Effector CD8-positive, alpha-beta T cell (primary cell): ENCODE measurements around the gene SH3GLB2.
"Not testable (repeated sequence)": the region's sequence is repeated elsewhere in the genome, so short reads cannot be mapped to it uniquely, and the experiment has no call there.

ENCODE experiments used
- DNase-seq: peaks from one replicate; lab custom pipeline; 2025; lab: John Stamatoyannopoulos, UW

SH3GLB2 gene

DNA sequence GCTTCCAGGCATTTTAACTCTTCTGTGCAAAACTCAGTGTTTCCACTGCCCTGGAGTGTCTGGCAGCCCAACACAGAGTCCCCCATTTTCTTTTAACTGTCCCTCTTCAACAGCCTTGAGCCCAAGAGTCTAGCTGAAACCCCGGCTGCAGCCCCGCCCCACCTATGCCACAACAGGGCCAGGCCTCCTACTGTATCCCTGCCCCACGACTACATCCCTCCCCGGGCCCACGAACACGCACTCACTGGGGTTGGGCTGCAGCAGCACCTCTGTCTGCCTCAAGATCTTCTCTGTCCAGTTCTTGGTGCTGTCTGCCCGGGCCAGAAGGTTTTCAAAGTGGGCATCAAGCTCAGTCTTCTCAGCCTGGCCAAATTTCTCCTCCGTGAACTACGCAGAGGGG, 6.1 kb downstream of the SH3GLB2 start:
- no peak for DNase-seq

GRCh38 chr9:129021091-129021490, 7.0 kb downstream of the SH3GLB2 start:
- DNase-seq: no peak

DNA sequence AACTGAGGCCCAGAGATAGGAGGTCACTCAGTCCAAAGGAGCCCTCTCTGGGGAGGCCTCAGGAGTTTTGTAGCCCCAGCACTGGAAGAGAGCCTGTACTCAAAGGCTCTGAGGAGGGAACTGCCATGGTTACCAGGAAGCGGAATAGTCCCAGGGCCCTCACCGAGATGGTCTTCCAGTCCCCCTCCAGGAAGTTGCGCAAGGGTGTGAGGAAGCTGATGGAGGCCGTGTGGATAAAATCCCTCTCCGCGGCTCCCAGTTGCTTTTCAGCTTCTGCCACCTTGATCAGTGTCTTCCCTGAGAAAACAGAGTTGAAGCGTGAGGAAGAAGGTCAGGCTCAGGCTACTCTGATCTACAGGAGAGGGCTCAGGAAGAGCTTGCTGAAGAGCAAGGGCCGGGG, 13.5 kb downstream of the SH3GLB2 start:
- DNase-seq: no peak

DNA sequence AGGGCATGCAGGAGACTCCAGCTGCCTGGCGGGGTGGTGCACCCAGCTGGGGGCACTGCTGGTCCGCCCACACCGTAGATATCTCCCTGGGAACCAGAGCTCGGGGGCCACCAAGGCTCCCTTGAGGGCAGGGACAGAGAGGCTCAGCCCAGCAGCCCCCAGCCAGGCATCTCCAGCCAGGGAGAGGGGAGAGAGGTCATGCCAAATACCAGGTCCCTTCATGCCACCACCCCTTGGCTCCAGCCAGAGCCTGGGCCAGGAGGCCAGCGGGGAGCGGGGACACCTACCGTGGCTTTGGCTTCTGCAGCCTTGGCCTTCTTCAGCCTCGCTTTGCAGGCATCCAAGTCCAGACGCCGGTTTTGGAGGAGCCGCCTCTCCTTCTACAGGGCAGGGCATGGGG, 14.0 kb downstream of the SH3GLB2 start:
- DNase-seq: no peak

GRCh38 chr9:129013674-129014073, 14.5 kb downstream of the SH3GLB2 start:
- DNase-seq: no peak

DNA sequence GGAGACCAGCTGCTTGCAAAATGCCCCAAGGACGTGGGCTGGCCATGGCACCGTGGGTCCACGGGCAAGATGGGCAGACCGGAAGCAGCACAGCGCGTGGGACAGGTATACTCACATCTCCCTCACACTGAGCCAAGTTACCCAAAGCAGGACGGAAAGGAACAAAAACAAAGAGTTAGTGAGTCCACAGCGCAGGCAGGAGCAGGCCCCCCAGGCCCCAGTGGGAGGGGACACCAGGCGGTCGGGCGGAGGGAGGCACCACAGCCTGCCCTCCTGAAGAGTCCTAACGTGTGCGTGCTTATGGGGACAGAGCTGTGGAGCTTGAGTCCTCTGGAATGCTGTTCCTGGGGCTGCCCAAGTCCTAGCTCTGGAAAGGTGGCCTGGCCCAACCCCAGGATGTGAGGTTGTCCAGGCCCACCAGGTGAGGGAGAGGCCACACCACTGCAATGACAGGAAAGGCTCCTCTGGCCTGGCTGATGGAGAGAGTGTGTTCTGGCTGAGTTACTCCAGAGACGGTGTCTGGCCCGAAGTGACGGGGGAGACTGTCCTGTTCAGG, 15.2 kb downstream of the SH3GLB2 start:
- no peak for DNase-seq

DNA sequence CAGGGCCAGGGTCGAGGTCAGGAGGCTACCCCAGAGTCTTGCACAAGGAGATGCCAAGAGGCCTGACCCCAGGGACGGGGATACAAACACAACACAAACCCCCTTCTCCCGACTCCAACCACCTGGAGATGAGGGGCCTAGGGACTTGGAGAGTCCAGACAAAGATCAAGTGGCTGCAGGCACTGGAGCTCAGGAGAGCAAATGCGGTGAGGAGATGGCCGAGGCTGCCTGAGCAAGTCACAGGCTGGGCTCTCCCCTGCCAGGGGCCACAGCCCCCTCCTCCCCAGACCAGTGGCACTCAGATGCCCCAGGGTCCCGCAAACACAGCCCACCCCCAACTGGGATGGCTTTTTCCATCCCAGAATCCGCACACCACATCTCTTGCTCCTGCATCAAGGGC, 15.8 kb downstream of the SH3GLB2 start:
- DNase-seq: no peak

DNA sequence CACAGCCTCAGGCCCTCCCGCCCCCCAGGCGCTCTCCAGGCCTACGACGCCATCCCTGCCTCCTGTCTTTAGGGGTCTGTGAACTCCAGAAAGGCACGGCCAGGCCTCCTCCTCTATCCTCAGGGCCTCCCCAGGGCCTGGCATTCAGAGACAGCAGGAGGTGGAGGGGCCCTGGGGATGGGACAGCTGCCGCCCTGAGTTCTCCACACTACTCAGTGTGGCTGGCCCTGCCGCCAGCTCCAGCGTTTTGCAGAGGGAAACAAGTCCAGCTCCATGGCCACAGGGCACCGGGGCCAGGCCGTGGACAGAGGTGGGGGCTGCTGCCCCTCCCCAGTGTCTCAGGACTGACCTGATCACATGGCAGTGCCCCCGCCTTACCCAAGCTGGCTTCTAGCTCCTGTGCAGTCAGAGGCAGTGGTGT, 16.4 kb downstream of the SH3GLB2 start:
- DNase-seq: no peak

DNA sequence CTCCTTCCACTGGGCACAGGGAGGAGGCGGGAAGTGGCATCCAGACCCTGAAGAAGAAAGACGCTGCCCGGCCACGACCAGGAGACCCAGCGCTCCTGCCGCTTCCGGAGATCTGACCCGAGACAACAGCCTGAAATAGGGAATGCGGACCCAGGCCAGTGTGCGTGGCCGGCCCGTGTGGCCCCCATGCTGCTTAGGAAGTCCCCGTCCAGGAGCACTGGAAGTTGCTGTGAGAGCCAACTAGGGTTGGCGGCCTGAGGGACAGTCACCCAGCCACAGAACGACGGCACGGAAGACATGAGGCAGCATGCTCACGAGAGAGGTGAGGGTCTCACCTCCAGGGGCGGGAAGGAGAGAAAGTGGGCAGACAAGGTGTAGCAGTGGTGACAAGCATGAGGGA, 17.0 kb downstream of the SH3GLB2 start:
- no peak for DNase-seq

- DNase-seq: no peak
These were observed 17.7 kb downstream of the SH3GLB2 start for GRCh38 chr9:129010267-129010975.

GRCh38 chr9:129009584-129010141, 18.5 kb downstream of the SH3GLB2 start:
- no peak for DNase-seq

DNA sequence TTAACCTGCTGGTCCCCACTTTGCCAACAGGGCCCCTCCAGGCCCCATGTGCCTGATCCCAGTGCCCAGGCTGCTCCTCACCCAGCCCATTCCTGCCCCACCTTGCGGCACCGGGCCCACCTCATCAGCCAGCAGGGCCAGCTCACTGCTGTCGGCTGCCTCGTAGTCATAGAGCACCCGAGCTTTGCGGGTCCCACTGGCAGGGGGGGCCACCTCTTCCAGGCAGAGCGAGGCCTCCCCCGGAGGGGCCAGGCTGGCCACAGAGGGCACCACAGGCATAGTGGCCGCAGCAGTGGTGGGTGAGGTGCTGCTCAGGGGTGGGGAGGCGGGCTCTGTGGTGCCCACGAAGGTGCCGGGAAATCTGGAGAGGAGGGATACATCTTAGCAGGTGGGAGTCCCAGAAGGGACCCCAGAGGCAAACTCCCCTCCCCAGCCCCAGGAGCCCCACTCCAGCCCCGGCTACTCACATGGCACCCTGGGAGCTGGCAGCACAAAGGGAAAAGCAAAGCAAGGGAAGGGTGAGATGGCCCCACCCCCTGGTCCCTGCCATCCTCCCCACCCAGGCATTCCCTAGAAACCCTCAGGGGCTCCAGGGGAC, 19.0 kb downstream of the SH3GLB2 start:
- no peak for DNase-seq

DNA sequence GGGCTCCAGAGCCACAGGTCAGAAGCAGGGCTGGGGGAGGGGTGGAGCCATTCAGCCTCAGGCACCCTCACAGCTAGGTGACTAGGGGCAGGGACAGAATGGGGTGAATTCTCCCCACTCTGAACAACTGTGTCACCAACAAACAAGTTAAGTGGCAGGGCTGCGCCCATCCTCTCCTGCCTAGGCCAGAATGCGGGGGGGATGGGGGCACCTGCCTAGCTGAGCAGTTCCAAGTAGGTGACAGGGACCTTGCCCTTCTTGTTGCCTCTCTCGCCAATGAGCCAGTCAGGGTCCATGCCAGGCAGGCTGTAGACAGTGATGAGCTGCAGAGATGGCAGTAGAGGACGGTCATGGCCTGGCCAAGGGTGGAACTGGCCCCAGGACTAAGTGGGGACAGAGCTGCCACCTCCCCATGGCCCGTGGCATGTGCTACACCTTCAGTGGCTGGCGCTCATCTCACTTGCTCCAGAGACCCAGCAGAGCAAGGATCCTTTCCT, 19.6 kb downstream of the SH3GLB2 start:
- no peak for DNase-seq

DNA sequence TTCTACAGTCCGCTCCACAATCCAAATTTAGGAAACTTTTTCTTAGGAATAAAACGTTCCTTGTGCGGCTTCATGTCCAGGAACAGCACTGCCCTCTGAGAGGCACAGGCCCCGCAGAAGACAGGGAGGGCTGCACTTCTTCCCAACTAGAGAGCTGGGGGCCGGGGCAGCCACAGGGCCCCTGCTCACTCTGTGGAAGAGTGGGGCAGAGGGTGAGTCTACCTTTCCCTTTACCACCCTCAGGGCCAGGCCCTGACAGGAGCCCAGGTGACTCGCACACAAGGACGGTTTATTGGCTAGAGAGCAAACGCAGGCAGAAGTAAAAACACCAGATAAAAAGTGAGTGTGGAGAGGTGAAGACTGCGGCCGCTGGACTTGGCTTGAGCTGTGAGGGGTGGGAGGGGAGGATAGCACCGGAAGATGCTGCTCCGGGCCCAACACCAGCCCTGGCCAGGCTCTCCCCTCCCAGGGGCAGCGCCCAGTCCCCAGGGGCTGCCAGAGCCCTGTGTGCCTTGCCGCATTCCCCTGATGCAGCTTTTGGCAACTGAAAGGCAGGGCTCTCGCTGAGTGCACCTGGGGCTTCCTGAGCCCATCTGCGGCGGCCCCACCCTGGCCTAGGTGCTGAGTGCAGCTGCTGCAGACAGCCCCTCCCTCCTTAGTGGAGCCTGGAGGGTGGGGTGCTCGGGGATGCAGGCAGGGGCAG, 20.2 kb downstream of the SH3GLB2 start:
- DNase-seq: no peak

DNA sequence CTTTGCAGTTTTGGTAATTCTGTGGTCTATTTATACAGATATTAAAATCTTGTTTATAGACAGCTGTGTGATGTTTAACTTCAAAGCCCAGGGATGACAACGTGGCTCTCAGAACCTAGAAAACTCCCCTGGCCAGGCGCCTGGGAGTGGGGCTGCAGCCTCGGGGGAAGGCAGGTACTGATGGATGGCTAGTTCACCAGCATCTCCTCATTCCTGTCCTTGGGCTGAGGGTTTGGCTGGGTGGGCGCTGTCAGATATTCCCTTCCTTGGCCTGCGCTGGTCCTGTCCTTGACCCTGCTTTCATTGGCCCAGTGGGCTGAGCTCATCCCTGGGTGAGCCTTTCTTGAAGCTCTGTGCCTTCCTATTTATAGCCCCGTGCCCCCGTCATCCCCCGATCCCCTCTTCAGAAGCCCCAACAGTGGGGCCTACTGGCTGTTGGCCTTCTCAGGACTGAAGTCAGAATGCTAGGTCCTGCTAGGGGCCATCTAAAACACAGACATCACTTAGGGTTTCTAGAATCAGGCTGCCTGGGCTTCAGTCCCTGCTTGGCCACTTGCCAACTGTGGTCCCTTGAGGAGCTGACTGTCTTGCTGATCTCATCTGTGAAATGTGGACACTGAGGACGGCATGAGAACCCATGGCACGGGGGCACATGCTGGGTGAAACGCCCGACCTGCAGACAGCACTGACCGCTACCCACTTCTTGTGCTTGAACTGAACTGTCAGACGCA, 20.9 kb downstream of the SH3GLB2 start:
- no peak for DNase-seq

DNA sequence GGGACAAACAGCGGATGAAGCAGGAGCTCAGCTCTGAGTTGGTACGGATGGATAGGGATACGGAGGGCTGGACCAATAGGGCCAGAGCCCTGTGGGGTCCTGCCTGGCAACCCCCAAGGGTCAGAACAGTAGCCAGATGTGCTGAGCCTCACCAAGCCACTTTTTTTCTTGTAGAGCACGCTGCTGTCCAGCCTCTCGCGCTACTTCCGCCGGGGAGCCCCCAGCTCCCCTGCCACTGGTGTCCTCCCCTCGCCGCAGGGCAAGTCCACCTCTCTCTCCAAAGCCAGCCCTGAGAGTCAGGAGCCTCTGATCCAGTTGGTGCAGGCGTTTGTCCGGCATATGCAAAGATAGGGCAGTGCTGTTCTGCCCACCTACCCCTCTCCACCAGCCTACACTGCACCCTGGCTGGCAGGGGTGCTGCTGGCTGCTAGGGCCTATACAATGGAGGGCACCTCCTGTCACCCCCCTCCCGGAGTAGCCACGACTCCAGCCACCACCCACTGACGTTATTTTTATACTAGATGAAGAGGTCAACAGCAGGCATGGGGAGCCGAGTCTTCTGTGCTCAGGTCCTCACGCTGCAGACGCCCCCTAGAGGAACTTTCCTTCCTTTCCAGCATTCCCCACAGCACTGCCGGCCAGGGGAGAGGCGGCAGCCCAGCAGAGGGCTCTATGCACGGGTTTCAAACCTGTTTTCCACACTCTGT, 21.6 kb downstream of the SH3GLB2 start:
- DNase-seq: peak; percentile 8

DNA sequence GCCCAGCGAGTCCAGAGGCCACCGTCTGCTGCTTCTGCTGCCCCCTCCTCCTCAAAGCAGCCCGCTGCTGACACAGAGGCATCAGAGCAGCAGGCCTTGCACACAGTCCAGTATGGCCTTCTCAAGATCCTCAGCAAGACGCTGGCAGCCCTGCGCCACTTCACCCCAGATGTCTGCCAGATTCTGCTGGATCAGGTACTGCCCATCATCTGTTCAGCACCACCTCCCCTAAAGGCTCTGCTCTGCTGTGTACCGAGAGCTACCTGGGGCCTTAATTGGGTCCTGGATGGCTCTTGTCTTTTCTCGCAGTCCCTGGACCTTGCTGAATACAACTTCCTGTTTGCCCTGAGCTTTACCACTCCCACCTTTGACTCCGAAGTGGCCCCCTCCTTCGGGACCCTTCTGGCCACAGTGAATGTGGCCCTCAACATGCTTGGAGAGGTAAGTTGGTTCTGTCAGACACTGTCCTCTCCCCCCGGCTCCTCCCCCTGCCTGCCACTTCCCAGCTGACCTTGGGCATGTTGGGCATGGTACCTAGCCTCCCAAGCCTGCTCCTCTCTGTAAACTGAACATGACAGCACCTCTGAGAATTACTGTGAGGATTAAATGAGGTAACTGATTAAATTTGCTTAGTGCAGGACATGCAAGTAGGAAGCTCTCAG, 22.7 kb downstream of the SH3GLB2 start:
- DNase-seq: no peak

- not testable (repeated sequence) for DNase-seq
These were observed 24.0 kb downstream of the SH3GLB2 start for GRCh38 chr9:129004173-129004572.

DNA sequence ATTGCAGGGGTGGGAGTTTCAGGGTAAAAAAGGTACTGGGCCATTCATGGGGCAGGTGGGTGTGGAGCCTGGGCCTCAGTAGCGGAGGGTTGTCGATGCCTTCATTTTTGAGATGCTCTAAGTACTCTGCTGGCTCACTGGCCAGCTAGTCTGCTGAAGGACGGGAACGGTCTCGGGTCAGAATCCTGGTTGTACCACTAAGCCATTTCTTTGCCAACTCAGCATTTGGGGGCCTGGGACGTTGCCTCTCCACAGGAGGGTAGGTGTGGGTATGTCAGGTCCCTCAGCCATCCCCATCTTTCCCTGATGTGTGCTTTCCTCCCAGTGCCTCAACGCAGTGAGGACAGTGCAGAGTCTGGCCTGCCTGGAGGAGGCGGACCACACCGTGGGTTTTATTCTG, 25.1 kb downstream of the SH3GLB2 start:
- DNase-seq: no peak

DNA sequence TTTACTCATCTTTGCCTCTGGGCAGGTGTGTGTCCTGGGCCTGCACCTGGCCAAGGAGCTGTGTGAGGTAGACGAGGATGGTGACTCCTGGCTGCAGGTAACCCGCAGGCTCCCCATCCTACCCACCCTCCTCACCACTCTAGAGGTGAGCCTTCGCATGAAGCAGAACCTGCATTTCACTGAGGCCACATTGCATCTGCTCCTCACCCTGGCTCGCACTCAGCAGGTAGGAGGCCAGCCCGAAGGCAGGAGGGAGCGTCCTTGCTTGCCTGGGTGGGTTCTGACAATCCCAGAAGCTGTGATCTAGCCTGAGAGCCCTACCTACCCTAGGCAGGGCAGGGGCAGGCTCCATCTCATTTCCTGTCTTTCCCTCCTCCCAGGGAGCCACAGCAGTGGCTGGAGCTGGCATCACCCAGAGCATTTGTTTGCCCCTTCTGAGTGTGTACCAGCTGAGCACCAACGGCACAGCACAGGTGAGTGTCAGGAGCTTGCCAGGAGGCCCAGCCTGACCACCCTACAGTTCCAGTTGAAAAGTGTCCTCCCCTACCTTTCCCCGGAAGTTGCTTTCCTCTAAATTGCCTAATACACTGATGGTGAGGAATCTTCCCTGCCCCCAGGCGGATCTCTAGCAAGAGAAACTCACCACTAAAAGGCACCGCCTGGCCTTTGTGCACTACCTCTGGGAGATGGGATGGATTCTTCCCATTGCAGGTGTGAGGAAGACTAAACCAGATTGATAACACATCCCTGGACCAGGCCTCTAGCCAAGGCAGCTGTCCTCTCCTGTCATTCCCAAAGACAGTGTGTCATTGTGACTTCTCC, 26.4 kb downstream of the SH3GLB2 start:
- no peak for DNase-seq
